T-helper 1 cell treated with Interleukin-12 subunit alpha and Interleukin-12 subunit beta and Interleukin-4 antibody, amounts not matched to agents 30 μg/mL and 1 μg/mL, for 36 hours (primary cell): Measurements from ENCODE around the gene MID1.

Experiments used
- H3K27ac Mint-ChIP-seq: one replicate; pipeline ENCODE4 v1.8.0; 2021; ENCODE audit warnings: mild to moderate bottlenecking, mixed read lengths
- H3K27me3 Mint-ChIP-seq: one replicate; pipeline ENCODE4 v1.8.0; 2021; ENCODE audit warnings: low read depth, mixed read lengths
- H3K36me3 Mint-ChIP-seq: one replicate; pipeline ENCODE4 v1.8.0; 2021; ENCODE audit warnings: low read depth, mixed read lengths
- H3K4me1 Mint-ChIP-seq: one replicate; pipeline ENCODE4 v1.8.0; 2021; ENCODE audit warnings: low read depth, mixed read lengths
- H3K4me3 Mint-ChIP-seq: one replicate; pipeline ENCODE4 v1.8.0; 2021; ENCODE audit warnings: mild to moderate bottlenecking, moderate library complexity, mixed read lengths
- H3K9me3 Mint-ChIP-seq: one replicate; pipeline ENCODE4 v1.8.0; 2021; ENCODE audit warnings: mixed read lengths

The MID1 gene

DNA sequence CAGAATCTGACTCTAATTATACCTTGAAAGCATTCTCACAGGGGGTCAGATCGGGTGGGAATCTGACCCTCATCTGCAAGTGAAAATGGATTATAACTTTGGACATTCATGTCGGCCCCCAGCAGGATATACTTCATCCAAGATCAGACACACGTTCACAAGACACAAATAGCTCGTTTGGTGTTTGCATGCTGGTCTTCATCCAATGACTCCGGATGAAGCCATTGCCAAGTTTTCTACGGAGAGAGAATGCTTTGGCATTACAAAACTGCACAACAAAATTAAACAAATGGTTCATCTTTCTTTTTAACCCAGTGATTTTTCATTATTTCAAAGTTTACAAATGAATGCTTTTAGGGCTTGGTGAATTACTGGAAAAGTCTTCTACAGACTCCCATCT is 105.5 kb downstream of the MID1 start:
- Mint-ChIP-seq H3K9me3 (no peaks in the 10 kb centered on the region), H3K4me1 (no peaks in the 10 kb centered on the region), H3K4me3 (no peak overlapping the region), H3K27me3 (no peaks in the 10 kb centered on the region), H3K36me3 (no peaks in the 10 kb centered on the region), H3K27ac (no peak overlapping the region)

GRCh38 chrX:10513974-10514373 is 106.4 kb downstream of the MID1 start:
- Mint-ChIP-seq H3K27ac (no peak overlapping the region), H3K27me3 (no peaks in the 10 kb centered on the region), H3K9me3 (no peaks in the 10 kb centered on the region), H3K36me3 (no peaks in the 10 kb centered on the region), H3K4me1 (no peaks in the 10 kb centered on the region), H3K4me3 (no peak overlapping the region)

DNA sequence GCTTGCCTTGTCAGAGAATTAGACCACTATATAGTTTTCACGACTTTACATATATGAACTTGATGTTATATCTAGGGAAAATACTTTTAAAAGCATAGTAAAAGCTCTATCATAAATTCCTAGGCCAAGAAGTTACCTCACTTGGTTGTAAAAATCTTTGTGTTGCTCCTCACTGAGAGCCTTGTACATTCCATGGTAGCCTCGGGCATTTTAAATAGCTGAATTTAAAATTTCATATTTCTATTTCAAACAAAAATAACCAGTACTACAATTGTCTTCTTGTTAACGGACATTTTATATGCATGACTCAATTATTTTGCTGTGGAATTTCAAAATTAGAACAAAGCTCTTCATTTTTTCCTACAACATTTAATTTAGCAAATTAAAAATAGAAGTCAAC is 107.6 kb downstream of the MID1 start:
- Mint-ChIP-seq H3K9me3 (no peaks in the 10 kb centered on the region), H3K4me1 (no peaks in the 10 kb centered on the region), H3K27me3 (no peaks in the 10 kb centered on the region), H3K4me3 (no peak overlapping the region), H3K27ac (no peak overlapping the region), H3K36me3 (no peaks in the 10 kb centered on the region)

GRCh38 chrX:10512258-10512657 is 108.1 kb downstream of the MID1 start:
- H3K27ac Mint-ChIP-seq = no peak overlapping the region

DNA sequence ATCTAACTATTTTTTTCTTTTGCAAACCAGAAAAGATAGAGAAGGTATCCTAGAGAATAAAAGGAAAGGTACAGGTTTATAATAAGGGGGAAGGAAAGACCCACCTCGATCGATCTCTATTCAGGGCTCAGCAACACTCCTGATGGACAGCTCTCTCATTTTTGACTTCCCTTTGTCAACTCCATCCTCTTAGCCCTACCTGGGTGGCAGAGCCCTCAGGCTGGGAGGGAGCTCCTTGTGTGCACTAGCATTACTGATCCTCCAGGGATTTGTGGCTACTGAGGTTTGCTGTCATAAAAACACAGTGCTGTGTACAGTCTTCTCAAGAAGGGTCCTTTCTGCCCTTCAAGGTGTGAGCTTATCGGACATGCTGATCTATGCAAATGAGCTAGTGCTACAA is 111.0 kb downstream of the MID1 start:
- no peaks in the 10 kb centered on the region for H3K27me3 Mint-ChIP-seq
- H3K27ac Mint-ChIP-seq = no peak overlapping the region
- H3K4me1 Mint-ChIP-seq = no peaks in the 10 kb centered on the region
- H3K9me3 Mint-ChIP-seq = no peaks in the 10 kb centered on the region
- no peaks in the 10 kb centered on the region for H3K36me3 Mint-ChIP-seq
- H3K4me3 Mint-ChIP-seq = no peak overlapping the region

More at GRCh38 chrX:10512258-10512657, 108.1 kb downstream of the MID1 start:
- Mint-ChIP-seq H3K36me3 (no peaks in the 10 kb centered on the region), H3K4me1 (no peaks in the 10 kb centered on the region), H3K9me3 (no peaks in the 10 kb centered on the region), H3K27me3 (no peaks in the 10 kb centered on the region), H3K4me3 (no peak overlapping the region)

- H3K27me3 Mint-ChIP-seq = no peaks in the 10 kb centered on the region
- no peaks in the 10 kb centered on the region for H3K9me3 Mint-ChIP-seq
- H3K4me3 Mint-ChIP-seq = no peak overlapping the region
Observed at GRCh38 chrX:10508891-10509290, 111.5 kb downstream of the MID1 start.

DNA sequence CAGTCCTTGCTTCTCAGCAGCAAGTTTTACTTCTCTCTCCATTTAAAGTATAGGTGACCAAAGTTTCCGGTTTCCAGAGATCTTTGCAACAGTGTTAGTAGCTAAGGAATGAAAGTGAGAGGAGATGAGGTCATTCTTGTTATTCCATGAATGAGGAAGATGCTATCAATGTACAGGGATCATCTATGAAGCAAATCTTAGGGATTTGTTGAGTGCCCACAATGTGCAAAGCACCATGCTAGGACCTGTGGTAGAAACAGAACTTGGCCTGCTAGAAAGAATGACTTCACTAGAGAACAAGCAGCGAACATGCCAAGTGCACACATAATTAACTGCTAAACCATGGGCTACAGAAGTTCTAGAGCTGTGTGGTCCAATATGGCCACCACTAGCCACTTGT is 112.5 kb downstream of the MID1 start:
- no peak overlapping the region for H3K4me3 Mint-ChIP-seq
- H3K27me3 Mint-ChIP-seq = no peaks in the 10 kb centered on the region
- no peaks in the 10 kb centered on the region for H3K4me1 Mint-ChIP-seq

More at GRCh38 chrX:10508891-10509290, 111.5 kb downstream of the MID1 start:
- Mint-ChIP-seq H3K36me3 (no peaks in the 10 kb centered on the region), H3K27ac (no peak overlapping the region), H3K4me1 (no peaks in the 10 kb centered on the region)

GRCh38 chrX:10507181-10507580 is 113.2 kb downstream of the MID1 start:
- H3K27me3 Mint-ChIP-seq = no peaks in the 10 kb centered on the region
- no peak overlapping the region for H3K4me3 Mint-ChIP-seq
- no peaks in the 10 kb centered on the region for H3K4me1 Mint-ChIP-seq
- H3K27ac Mint-ChIP-seq = no peak overlapping the region
- H3K36me3 Mint-ChIP-seq = no peaks in the 10 kb centered on the region
- no peaks in the 10 kb centered on the region for H3K9me3 Mint-ChIP-seq

More for the DNA sequence above, 112.5 kb downstream of the MID1 start:
- H3K27ac Mint-ChIP-seq = no peak overlapping the region
- H3K36me3 Mint-ChIP-seq = no peaks in the 10 kb centered on the region
- no peaks in the 10 kb centered on the region for H3K9me3 Mint-ChIP-seq

DNA sequence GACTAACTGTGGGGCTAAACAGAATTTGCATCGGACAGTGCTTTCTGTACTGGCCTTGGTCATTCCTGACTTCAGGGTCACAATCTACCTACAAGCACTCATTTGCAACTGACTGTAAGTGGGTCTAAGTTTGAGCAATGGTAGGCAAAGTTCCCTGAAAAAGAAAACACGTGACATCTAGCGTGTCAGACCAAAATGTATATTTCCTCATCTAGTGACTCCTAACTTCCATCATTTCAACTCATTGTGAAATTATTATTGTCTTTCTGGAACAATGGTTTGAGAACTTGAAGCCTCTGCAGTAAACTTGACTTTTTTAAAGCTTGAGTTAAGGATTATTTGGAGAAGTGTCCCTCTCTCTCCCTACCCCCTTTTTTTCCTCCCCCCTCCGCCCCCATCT is 113.6 kb downstream of the MID1 start:
- Mint-ChIP-seq H3K27me3 (no peaks in the 10 kb centered on the region), H3K36me3 (no peaks in the 10 kb centered on the region), H3K9me3 (no peaks in the 10 kb centered on the region), H3K27ac (no peak overlapping the region), H3K4me1 (no peaks in the 10 kb centered on the region), H3K4me3 (no peak overlapping the region)

GRCh38 chrX:10505726-10506125 is 114.7 kb downstream of the MID1 start:
- Mint-ChIP-seq H3K4me3 (no peak overlapping the region), H3K36me3 (no peaks in the 10 kb centered on the region), H3K9me3 (no peaks in the 10 kb centered on the region), H3K4me1 (no peaks in the 10 kb centered on the region), H3K27ac (no peak overlapping the region), H3K27me3 (no peaks in the 10 kb centered on the region)

- H3K4me1 Mint-ChIP-seq = no peaks in the 10 kb centered on the region
- no peaks in the 10 kb centered on the region for H3K36me3 Mint-ChIP-seq
- no peaks in the 10 kb centered on the region for H3K9me3 Mint-ChIP-seq
- H3K27ac Mint-ChIP-seq = no peak overlapping the region
- no peak overlapping the region for H3K4me3 Mint-ChIP-seq
- H3K27me3 Mint-ChIP-seq = no peaks in the 10 kb centered on the region
Observed at GRCh38 chrX:10502961-10503360, 117.4 kb downstream of the MID1 start.

DNA sequence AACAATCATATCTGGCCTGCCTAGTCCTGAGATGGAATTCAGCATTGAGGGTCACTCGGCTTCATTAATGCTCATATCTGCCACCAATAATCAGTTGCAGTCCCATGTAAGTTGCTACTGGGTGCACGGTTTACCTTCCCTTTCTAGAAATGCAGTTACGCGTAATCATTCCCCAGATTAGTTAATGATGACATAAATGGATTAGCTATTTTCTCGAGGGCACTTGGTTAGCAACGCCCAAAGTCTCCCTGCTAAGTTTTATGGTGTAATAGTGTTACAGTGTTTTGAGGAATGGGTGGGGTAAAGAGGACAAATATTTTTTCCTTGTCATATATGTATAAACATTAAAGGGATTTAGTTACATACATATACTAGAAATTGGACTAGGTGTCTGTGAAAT is 118.8 kb downstream of the MID1 start:
- H3K4me3 Mint-ChIP-seq = no peak overlapping the region
- H3K9me3 Mint-ChIP-seq = no peaks in the 10 kb centered on the region
- no peaks in the 10 kb centered on the region for H3K4me1 Mint-ChIP-seq
- H3K27ac Mint-ChIP-seq = no peak overlapping the region
- no peaks in the 10 kb centered on the region for H3K27me3 Mint-ChIP-seq
- H3K36me3 Mint-ChIP-seq = no peaks in the 10 kb centered on the region

- H3K4me3 Mint-ChIP-seq = no peak overlapping the region
- H3K4me1 Mint-ChIP-seq = no peaks in the 10 kb centered on the region
- no peaks in the 10 kb centered on the region for H3K27me3 Mint-ChIP-seq
- no peaks in the 10 kb centered on the region for H3K36me3 Mint-ChIP-seq
- H3K9me3 Mint-ChIP-seq = no peaks in the 10 kb centered on the region
- H3K27ac Mint-ChIP-seq = no peak overlapping the region
Observed at GRCh38 chrX:10496345-10496965, 123.9 kb downstream of the MID1 start.

DNA sequence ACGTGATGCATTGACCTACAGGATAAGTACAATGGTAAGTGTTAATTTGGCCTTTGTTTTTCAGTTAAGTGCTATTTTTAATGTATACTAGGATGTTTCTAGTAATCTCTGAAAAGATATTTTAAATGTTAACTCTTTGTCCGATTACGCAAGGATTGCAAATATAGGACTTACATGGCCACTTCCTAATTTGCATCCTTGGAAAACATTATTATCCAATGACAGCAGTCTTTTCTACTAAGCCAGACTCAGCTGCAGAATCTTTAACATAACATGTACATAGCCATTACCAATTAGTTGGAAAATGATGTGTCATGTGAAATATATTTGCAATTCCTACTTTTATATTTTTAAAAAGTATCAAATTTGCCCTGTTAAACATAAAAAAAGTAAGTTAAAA is 124.7 kb downstream of the MID1 start:
- Mint-ChIP-seq H3K4me3 (no peak overlapping the region), H3K9me3 (no peaks in the 10 kb centered on the region), H3K27me3 (no peaks in the 10 kb centered on the region), H3K36me3 (no peaks in the 10 kb centered on the region), H3K27ac (no peak overlapping the region), H3K4me1 (no peaks in the 10 kb centered on the region)

DNA sequence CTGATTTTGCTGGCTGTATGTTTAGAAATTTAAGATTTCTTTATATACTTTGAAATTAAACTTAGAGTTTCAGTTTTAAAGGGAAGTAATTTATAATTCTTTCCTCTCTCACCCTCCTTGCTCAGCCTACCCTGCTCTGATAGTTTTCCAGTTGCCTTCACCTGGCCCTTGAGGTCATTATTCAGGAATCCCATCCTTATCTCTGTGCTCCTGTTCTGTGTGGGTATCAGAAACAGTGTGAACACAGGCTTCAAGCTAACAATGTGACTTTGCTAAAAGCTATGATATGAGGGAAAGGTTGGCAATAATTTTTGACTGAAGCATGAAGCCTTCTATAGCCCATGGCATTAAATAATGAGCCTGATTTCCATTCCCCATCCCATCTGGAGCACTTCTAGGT is 128.1 kb downstream of the MID1 start:
- H3K36me3 Mint-ChIP-seq = no peaks in the 10 kb centered on the region
- no peak overlapping the region for H3K27ac Mint-ChIP-seq
- H3K4me1 Mint-ChIP-seq = no peaks in the 10 kb centered on the region
- no peaks in the 10 kb centered on the region for H3K27me3 Mint-ChIP-seq
- no peak overlapping the region for H3K4me3 Mint-ChIP-seq
- H3K9me3 Mint-ChIP-seq = no peaks in the 10 kb centered on the region

- no peaks in the 10 kb centered on the region for H3K9me3 Mint-ChIP-seq
- H3K4me3 Mint-ChIP-seq = no peak overlapping the region
- no peaks in the 10 kb centered on the region for H3K4me1 Mint-ChIP-seq
- H3K27ac Mint-ChIP-seq = no peak overlapping the region
- H3K27me3 Mint-ChIP-seq = no peaks in the 10 kb centered on the region
- no peaks in the 10 kb centered on the region for H3K36me3 Mint-ChIP-seq
Observed at GRCh38 chrX:10486373-10486772, 134.0 kb downstream of the MID1 start.
